NCI-H2227 treated with DMSO at 0.1 percent for 48 hours (cell line): ENCODE results near the gene SH3BGRL2.
"Not testable (repeated sequence)": the region's sequence is repeated elsewhere in the genome, so short reads cannot be mapped to it uniquely, and the experiment has no call there.

Source experiments
- DNase-seq: peaks from one replicate; lab custom pipeline; 2025; lab: John Stamatoyannopoulos, UW

Gene SH3BGRL2

DNA sequence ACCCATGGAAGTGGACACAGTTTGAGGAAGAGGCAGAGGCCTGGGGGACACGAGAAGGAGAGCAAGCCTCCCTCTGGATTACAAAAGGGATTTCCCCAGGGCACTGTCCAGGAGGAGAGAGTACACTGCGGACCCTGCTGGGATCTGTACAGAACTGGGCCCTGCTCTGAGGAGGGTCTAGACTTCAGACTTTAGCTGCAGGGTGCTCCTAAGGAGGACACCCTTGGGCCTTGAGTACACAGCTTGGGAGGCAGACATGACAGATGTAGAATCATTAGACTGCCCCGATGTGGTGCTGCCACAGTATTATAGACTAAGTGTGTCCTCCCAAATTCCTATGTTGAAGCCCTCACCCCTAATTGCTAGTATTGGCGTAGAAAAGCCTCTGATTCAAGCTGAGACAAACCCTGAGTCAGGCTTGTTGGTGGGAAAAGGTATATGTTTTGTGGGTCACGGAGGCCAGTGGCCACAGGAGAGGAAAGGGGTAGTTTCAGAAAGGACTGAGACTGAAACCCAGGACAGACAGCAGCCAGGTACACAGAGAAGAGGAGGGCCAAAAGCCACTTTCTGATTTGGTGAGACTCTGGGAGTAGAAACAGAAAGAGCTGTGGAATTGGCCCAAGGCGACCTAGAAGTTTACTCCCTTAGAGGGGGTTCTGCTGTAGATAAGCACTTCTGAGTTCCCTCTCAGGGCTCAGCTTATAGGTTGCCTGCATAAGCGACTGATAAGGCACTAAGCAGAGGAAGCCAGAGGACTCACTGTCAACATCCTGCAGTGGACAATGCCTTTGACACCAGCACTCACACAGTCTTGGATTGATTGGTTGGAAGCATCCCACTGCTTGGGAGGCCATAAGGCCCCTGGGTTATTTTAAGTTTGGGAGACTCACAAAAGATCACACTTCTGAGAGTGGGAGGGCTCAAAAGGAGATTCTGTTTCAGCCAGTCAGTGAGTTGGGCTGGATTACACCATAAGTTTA is 16.5 kb upstream of the SH3BGRL2 start:
- DNase-seq = no peak

DNA sequence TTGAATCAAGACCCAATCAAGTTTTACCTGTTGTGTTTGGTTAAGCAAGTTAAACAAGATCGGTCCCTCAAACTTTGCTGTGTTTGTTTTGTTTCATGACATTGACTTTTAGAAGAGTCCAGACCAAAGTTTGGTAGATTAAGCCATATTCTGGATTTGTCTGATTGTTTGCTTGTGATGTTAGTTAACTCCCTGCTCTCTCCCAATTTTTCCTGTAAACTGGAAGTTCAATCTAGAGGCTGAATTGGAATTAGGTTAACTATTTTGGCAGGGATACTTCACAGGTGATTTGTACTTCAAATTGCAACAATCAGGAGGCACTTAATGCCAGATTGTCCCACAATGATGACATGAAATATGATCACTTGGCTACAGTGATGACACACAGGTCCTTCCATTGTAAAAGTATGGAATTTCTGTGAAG is 13.6 kb upstream of the SH3BGRL2 start:
- no peak for DNase-seq

DNA sequence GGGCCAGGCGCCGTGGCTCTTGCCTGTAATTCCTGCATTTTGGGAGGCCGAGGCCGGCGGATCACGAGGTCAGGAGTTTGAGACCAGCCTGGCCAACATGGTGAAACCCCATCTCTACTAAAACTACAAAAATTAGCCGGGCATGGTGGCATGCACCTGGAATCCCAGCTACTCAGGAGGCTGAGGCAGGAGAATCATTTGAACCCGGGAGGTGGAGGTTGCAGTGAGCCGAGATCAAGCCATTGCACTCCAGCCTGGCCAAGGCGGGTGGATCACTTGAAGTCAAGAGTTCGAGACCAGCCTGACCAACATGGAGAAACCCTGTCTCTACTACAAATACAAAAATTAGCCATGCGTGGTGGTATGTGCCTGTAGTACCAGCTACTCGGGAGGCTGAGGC is 12.7 kb upstream of the SH3BGRL2 start:
- DNase-seq = not testable (repeated sequence)

DNA sequence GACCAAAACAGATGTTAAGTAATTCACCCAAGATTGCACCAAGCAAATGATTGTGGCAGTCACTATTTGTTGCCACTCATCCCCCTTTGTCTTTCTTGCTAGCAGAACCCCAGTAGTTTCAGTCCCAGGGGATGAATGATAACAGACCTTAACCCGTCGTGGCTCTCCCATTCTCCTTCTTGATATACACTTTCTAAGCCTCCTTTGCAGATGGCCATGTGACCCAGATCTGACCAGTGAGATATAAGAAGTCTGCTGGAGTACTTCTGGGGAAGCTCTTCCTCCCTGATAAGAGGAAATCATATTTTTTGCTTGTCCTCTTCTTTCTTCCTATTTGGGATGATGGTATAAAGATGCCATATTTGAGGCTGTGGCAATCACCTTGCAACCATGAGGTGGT is 9.6 kb upstream of the SH3BGRL2 start:
- DNase-seq = no peak

DNA sequence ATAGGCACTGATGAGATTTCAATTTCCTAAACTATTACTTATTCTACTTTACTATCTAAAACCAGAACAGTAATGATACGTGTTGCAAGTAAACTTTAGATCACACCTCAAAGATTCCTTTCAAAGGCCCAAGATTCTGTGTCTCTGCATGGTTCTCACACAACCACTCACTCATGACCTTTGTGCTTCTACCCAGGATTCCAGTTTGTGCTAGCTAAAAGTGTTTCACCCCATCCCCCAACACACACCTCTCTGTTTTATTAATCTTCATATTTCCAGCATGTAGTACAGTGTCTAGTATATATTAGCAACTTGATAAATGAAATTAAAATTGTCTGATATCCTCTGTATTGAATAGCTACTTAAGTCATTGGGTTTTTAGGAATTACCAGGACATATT is 8.8 kb upstream of the SH3BGRL2 start:
- DNase-seq = no peak

DNA sequence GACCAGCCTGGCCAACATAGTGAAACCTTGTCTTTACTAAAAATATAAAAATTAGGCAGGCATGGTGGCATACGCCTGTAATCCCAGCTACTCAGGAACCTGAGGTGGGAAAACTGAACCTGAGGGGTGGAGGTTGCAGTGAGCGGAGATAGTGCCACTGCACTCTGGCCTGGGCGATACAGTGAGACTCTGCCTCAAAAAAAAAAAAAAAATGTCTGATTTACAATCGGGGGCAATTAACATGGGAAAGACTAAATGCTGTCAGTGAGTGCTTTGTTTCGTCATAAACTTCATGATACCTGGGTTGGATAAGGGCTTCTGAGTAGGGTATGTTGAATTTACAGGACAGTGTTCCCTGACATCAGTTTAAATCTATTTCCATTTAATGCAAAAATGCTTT is 8.0 kb upstream of the SH3BGRL2 start:
- no peak for DNase-seq

DNA sequence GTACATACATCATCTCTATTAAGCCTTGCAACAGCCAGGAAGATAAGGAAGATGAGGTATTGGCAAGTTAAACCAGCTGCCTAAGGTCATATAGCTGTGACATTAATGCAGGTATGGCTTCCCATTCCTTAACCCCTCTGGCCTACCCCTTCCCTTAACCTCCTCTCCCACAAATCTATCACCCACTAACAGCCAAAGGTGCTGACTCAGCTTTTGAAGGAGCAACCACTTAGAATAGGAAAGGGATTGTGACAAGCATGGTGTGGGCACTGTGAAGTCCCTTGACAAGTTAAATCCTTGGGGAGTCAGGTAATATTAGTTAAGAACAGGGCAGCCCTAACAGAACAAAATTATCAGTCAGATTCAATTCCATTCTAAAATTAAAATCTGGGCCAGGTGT is 5.4 kb upstream of the SH3BGRL2 start:
- DNase-seq = no peak

DNA sequence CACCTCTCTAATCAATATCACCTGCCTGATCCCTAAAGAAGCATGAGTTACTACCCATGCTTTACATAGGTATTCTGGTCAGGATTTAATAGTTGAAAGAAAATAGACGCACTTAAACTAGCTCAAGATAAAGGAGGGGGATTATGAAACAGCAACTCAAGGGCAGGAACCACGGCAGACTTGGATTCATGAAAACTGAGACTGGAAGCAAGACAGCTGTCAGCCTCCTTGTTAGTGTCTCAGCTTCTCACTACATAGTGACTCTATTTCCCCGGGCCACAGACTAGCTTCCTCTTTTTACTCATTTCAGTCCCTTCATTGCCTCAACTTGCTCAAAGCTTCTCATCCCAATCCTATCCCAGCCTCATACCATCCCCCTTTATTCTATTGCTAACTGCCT is 4.3 kb upstream of the SH3BGRL2 start:
- no peak for DNase-seq

DNA sequence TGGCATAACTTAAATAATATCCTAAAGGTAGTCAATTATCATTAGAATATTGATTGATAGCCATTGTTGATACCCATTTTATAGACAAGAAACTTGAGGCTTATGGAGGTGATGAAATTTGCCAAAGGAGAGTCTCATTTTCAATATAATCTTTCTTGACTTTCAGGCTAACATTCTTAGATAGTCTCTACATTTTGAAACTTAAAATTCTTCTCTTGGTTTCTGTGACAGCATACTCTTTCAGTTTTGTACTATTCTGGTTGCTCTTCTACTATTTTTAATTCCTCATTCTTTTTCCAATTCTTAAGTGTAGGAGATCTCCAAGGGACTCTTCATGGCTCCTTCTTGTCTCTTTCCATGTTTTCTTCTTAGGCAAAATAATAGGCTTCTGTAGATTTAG is 3.7 kb upstream of the SH3BGRL2 start:
- no peak for DNase-seq

DNA sequence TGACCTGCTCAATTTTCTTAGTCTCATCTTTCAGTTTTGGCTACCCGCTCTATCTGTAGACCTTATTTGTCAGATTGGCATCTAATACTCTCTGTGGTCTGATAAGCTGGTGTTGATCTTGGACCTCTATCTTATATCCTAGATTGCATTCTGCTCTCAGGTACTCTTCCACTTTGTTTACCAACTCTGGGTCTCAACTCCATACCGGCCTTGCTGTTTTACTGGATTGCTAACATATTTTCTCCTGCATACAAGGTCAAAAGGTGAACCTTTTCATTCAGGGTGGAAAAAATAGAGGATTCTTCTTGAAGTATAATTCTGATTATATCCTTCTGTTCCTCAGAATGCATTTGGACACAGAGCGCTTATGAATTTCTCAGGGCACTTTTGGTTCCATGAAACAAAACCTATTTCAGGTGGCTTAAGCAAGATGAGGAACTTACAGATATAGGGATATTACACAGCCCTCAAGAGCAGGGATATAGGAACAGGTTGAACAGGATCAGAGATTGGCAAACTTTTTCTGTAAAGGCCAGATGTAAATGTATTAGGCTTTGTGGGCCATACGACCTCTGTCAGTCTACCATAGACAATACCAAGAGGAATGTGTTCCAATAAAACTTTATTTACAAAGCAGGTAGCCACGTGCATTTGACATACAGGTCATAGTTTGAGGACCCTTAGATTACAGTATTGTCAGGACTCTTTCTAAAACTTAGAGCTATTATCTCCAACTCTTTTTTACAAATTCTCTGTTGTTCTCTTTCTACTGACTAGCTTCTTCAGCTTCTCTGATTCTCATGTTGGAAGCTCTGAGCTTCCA is 2.5 kb upstream of the SH3BGRL2 start:
- no peak for DNase-seq

DNA sequence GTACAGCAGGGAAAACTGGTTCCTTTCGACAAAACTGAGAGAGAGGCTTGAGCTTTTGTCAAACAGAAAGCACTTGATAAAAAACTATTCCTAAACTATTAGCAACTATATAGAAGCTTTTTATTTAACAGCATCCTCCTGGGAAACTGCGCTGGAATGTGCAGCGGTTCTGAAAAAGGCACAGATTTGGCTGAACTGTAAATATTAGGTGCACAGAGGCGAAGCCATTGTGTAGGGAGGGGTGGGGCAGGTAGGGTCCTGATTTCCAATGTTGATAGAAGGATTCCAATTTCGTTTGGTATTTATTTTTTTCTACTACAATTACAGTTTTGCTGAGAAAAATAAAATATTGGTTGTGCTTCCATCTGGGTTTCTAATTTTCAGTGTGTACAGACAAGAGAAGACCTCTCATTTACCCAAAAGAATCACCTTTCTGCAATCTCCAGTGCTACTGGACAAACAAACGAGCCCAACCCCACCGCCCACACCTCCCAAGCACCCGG is 698 bp upstream of the SH3BGRL2 start:
- no peak for DNase-seq

DNA sequence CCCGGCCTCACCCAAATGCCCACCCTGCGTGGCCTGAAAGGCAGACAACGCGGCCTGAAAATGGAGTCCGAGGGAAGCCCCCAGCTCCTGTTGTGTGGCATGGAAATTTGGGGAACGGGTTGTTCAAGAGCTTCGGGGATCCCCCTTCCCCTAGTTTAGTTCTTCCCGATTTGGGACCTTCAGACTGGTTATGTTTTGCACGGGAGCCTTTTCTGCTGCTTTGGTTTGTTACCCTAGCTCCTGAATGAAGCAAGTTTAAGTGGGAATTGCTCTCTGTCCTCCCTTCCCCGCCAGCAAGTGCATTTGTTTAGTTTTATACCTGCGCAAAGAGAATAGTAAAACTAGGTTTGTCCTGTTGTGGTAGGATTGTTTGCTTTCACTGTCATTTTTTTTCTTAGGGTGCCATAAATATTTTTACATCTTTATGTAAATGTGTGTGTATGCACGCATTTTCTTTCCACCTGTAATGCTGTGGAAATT is 604 bp downstream of the SH3BGRL2 start:
- peak; percentile 8 for DNase-seq

DNA sequence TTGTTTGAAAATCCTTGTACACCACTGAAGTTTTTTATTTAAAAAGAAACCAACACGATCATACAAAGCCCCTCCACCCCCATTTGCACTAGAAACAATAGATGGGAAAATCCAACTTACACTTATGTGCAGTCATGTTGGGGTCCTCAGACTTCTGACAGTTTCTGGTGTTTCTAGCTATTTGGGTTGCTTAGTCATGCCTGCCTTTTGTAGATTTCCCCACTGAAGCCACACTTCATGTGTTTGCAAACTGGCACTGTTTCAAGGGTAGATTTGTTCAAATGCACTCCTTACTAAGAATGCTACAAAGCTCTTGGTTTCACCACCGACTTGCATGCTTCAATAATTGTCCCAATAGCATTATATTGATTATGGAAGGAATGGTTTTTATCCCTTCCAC is 1.5 kb downstream of the SH3BGRL2 start:
- DNase-seq = no peak

DNA sequence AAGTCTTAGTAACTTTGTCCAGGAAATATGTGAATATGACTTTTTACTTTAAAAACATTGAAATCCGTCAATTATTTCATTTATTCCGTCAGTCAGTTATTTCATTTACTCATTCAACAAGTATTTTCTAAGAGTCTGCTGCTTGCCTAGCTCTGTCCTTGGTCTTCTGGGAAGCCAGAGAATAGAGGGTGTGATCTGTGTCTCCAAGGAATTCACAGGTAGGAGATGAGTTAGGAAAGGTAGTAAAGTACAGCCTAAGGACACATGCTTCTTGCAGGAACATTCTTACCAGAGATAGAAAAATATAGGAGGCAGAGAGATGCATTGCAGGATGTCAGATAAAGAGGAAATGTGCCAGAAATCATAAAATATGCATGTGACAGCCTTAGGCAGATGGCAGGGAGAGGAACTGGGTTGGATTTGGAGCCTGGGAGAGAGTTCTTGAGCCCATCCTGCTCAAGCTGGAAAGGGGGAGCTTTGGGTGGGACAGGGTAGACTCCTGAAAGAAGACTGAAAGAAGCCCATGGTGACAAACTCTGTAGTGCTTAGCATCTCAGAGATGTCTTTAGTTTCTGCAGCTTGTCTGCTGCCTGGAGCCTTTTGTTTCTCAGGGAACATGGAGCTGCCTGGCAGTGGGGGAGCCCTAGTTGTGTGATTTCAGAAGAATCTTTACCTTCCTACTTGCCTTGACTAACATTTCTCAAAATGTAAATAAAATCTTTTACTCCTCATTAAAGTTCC is 3.5 kb downstream of the SH3BGRL2 start:
- DNase-seq = no peak

DNA sequence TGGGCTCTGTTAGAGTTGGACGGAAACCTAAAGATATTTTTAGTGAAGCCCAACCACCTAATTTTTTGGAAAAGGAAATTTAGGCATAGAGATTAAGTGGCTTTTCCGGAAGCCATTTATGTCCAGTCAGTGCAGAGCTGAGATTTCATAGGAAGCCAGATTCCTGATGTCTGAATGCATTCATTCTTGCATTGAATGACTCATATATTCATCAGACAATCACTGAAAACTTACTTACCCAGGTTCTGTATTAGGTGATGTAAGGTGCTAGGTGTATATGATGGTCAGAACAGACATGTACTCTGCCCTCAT is 4.1 kb downstream of the SH3BGRL2 start:
- no peak for DNase-seq

DNA sequence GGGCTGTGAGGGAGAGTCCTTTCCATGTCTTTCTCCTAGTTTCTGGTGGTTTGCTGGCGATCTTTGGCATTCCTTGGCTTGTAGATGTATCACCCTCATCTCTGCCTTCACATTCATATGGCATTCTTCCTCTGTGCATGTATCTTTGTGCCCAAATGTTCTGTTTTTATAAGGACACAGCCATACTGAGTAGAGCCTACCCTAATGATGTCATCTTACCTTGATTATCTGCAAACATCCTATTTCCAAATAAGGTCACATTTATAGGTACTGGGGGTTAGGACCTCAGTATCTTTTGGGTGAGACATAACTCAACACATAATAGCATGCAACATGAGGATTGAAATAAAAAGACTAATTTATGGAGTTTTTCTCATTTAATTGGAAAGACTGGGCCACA is 5.5 kb downstream of the SH3BGRL2 start:
- no peak for DNase-seq

DNA sequence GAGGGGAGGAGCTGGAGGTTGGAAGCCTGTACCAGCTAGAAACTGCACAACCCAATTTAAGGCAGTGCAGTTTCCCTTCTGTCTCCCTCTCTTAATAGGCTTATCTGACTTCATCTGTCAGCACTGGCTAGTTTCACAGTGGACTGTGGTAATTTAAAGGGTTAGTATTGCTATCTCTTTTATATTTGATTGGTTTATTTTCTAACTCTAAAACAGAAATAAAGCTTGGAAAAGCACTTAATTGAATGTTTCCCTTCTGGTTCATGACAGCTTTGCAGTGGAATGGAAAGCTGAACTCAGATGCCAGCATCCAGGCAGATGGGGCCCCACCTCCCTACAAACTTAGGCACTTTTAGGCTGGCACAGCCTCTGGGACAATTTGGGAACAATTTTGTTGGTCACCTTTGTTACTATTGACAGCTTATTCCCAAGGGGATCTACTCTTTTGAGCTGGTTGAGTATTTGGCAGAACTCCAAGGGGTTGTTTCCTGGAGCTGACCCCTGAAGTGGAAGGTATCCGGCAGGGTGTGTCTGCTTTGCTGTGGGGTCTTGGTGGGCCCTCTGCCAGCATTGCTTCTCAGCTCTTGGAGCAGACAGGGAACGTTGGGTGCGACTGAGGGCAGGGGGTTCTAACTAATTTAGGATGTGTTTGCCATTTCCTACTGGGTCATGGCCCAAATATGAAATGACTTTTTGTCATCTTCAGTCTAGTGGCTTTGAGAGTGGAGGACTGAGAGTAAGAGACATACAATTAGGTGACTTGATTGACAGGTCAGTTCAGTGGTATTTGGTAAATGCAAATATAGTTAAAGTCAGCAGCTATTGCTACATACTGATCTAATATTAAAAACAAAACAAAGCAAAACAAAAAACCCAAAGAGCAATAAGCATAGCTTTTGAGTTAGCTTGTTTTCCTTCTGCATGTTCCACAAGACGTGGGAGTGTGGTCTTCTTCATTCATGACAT is 9.3 kb downstream of the SH3BGRL2 start:
- DNase-seq = no peak

DNA sequence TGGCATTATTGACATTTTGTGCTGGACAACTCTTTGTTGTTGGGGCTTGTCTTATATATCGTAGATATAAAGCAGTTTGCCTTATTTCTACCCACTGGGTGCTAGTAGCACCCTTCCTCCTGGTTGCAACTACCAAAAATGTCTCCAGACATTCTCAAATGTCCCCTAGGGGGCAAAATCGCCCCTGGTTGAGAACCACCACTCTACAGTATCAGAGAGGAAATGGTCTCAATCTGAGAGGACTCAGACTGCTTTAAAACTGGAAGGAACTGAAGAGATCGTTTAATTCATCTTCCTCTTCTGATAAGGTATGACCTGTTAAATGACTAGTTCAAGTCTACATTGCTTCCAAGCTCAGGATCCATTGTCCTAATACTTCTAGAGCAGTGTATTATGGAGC is 14.9 kb downstream of the SH3BGRL2 start:
- DNase-seq = no peak

DNA sequence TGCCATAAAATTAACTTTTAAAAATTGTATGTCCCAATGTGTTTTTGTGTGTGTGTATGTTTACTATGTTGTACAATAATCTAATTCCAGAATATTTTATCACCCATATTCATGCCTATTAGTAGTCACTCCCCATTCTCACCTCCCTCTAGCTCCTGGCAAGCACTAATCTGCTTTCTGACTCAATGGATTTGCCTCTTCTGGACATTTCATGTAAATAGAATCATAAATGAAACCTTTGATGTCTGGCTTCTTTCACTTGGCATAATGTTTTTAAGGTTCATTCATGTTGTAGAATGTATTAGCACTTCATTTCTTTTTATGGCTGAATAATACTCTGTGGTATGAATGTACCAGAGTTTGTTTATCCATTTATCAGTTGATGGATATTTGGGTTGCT is 15.4 kb downstream of the SH3BGRL2 start:
- no peak for DNase-seq

DNA sequence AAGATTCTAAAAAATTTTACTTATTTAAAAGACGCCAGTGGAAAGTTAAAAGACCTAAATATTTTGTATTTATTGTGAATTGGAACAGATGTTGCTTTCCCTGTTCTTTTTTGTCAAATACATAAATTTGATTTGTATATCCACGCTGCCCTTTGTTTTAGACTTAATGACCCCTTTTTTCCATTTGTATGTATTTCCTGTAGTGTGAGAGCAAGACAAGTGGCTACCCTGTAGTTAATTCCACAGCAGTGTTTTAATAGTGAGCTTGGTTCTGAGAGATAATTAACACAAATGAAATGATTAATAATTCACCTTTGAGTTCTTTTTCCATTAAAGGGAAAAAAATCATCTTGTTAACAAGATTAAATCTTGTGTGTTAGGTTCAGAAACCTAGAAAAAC is 16.6 kb downstream of the SH3BGRL2 start:
- no peak for DNase-seq

DNA sequence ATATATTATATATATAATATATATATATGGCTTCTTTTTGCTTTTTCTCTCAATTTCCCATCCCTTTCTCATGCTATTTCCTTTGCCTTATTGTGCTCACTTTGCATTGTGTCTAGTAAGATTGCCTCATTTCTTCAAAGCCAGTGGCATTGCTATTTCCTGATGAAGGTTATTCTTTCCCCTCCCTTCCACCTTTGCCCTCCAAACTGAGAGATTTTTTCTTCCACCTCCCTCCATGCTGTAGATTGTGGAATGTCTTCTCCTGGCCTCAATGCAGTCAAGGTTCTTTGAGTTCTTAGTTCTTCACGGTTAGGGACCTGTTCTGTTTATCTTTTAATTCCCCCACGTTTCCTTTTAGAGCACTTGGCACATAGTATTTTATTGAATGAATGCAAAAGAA is 17.2 kb downstream of the SH3BGRL2 start:
- no peak for DNase-seq
